ENCODE data around the gene PSMB8. TPM values are rescaled to one million over a fixed set of nuclear protein-coding genes. Genes with fewer than 3 reads are reported as not detected.

PSMB8 gene
- total RNA-seq, 1 donor from 2014 or later, result 75.1 TPM

DNA sequence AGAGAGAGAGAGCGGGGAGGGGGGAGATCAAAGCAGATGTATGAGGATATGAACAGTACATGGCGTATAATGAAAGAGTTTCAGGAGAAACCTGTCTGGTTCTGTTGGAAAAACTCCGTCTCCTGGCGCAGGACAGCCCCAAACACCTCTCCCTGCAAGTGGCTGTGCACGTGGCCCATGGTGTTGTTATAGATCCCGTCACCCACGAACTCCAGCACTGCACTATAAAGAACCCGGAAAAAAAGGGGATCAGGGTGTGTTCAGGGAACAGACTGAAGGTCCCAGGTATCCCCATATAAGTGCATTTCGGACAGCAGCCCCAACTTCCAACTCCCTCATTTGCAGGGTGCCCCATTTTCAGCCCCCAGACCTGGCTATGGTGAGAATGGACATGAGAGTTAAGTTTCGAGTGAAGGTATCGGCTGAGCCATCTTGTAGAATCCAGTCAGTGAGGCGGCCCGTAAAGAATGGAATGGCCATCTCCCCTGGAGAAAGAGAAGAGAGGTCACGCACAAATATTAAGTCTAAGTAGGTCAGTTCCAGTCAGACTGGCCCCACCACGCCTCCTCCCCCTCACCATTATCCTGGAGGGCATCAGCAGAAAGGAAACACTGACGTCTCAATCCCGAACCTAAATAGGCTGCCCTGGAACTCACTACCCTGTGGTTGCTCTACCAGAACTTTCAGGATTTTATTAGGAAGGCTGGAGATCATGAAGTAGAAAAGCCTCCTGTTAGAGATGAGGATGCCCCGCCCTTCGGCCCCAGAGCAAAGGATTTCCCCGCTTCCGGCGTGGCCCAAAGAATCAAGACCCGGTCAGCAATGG is 8.4 kb upstream of the PSMB8 start:
- no peak for DNase-seq (ENCODE audit: low read depth)

DNA sequence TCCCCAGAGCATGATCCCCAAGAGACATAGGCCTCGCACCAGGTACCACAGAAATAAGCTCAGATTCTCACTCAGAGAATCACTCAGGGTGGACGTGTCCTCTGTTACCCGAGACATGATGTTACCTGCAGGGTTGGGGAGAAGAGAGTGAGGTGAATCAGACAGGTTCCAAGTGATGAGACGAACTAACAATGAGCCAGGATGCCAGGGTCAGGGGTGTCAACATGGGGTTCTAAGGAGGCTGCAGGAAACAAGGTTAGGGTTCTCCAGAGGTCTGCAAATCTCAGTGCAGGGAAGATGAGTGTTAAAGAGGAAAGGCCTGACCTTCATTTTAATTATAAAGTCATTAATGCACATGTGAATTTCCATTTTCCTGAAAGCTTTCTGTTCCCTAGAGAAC is 7.2 kb upstream of the PSMB8 start:
- TF ChIP-seq, protein P1, sequence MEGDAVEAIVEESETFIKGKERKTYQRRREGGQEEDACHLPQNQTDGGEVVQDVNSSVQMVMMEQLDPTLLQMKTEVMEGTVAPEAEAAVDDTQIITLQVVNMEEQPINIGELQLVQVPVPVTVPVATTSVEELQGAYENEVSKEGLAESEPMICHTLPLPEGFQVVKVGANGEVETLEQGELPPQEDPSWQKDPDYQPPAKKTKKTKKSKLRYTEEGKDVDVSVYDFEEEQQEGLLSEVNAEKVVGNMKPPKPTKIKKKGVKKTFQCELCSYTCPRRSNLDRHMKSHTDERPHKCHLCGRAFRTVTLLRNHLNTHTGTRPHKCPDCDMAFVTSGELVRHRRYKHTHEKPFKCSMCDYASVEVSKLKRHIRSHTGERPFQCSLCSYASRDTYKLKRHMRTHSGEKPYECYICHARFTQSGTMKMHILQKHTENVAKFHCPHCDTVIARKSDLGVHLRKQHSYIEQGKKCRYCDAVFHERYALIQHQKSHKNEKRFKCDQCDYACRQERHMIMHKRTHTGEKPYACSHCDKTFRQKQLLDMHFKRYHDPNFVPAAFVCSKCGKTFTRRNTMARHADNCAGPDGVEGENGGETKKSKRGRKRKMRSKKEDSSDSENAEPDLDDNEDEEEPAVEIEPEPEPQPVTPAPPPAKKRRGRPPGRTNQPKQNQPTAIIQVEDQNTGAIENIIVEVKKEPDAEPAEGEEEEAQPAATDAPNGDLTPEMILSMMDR (conservative IDR thresholded peaks at IDR 0.05; ENCODE audit: low read depth, low read length), result no peak
- H3K4me3 ChIP-seq (ENCODE audit: low read depth, low read length), result no peak overlapping the region
- DNase-seq (ENCODE audit: low read depth), result no peak

More for the DNA sequence above, 8.4 kb upstream of the PSMB8 start:
- TF ChIP-seq, protein P1 (conservative IDR thresholded peaks at IDR 0.05; ENCODE audit: low read depth, low read length), result no peak
- peak overlapping the region; percentile 88 for H3K4me3 ChIP-seq (ENCODE audit: low read depth, low read length)

DNA sequence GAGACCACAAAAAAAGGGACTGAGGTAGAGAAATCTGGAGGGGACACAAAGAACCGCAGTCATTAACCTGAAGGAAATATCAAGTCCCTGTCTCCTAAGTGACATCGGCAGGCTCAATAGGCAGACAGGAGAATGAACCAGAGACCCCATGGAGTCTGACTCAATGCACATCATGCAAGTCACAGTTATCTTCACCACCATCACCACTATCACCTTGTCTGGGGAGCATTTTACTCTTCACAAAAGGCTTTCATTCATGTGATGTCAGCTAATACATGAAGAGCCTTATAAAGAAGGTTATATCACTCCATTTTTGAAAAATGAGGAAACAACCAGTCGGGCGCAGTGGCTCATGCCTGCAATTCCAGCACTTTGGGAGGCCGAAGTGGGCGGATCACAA is 5.3 kb upstream of the PSMB8 start:
- H3K4me3 ChIP-seq (ENCODE audit: low read depth, low read length), result no peak overlapping the region
- TF ChIP-seq, protein P1 (conservative IDR thresholded peaks at IDR 0.05; ENCODE audit: low read depth, low read length), result no peak
- DNase-seq (ENCODE audit: low read depth), result no peak

DNA sequence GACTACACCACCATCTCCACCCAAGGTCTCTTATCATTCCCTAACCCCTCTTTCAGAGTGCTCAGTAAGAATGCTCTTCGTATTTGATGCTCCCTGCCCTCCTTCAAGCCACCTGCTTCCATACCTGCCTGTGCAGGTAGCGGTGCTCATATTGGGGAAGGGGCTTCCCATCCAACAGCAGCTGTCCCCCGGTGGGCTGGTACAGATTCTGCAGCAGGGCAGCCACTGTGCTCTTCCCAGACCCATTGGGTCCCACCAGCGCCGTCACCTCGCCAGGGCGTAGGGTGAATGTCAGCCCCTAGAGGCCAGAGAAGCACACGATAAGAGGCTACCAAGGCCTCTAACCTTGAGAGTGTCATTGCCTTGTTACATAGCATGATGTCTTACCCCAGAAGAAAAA is 3.9 kb upstream of the PSMB8 start:
- no peak overlapping the region for H3K4me3 ChIP-seq (ENCODE audit: low read depth, low read length)
- TF ChIP-seq, protein P1 (conservative IDR thresholded peaks at IDR 0.05; ENCODE audit: low read depth, low read length), result no peak
- DNase-seq (ENCODE audit: low read depth), result no peak

DNA sequence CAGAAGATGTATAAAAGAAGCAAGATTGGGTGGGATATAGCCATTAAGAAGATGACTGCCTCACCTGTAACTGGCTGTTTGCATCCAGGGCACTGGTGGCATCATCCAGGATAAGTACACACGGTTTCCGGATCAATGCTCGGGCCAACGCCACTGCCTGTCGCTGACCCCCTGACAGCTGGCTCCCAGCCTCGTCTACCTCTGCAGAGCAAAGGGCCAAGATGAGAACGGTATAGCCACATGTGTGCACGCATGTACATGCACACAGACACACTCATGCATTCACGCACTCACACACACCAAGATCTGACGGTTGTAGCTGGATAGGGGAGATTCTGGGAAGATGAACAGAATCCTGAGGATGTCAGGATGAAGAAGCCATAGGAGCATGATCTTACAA is 3.2 kb upstream of the PSMB8 start:
- TF ChIP-seq, protein P1 (conservative IDR thresholded peaks at IDR 0.05; ENCODE audit: low read depth, low read length), result no peak
- H3K4me3 ChIP-seq (ENCODE audit: low read depth, low read length), result no peak overlapping the region
- DNase-seq (ENCODE audit: low read depth), result no peak

DNA sequence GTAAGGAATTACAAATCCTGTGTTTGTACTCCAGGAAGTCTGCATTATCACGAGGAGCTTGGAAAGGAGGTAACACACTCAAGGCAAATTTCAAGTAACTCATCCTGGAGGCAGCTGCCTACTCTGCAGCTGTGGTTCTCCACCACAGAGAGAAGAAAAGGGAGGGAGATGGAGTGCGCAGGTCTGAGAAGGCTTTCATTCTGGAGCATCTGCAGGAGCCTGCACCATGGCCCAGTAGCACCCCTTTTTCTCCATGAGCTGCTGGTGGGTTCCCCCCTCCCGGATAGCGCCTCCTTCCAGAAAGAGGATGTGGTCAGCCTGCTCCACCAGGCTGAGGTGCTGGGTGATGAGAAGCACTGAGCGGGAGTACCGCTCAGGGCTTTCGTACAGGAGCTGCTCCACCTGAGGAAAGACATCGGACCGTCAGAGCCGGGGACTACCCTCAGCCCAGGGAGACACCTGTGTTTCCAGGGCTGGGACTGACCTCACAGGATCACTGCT is 1.6 kb upstream of the PSMB8 start:
- DNase-seq (ENCODE audit: low read depth), result no peak
- H3K4me3 ChIP-seq (ENCODE audit: low read depth, low read length), result no peak overlapping the region
- TF ChIP-seq, protein P1 (conservative IDR thresholded peaks at IDR 0.05; ENCODE audit: low read depth, low read length), result no peak

Measured in epithelial cell of proximal tubule (primary cell).